T-cell (primary cell): ENCODE results near the gene EGFL6. TPM values are rescaled to one million over a fixed set of nuclear protein-coding genes. Genes with fewer than 3 reads are reported as not detected.

Experiments used
- ATAC-seq, 4 experiments: fragments of 200-7000 bp in 3 of 4; fragments of 150-1000 bp in 1 of 4; cut with Tn5 transposase; replicated peaks in 1 of 4; 1 replicate in 3 of 4; 2 replicates in 1 of 4; pipeline ENCODE4 v1.10.0; 2021; ENCODE audit warnings: moderate library complexity in 3 of 4, mild to moderate bottlenecking in 2 of 4, moderate number of reproducible peaks in 1 of 4
- CTCF ChIA-PET, 2 donors: fragments of 300-600 bp; sonication (Branson Sonifier 250); formaldehyde crosslinking; loops; one replicate each; lab custom pipeline; 2022; ENCODE audit warnings: antibody characterized with exemption in 2 of 2; lab: Charles Lee
- POLR2A ChIA-PET, 2 donors: fragments of 300-600 bp; sonication (Branson Sonifier 250); formaldehyde crosslinking; loops; one replicate each; lab custom pipeline; 2022; ENCODE audit warnings: antibody characterized with exemption in 2 of 2; lab: Charles Lee
- DNase-seq, 35 experiments: peaks; one replicate each; pipeline versions ENCODE4 v3.0.0 to v3.0.0-alpha.2; 2013 to 2023
- H3K27ac ChIP-seq: one replicate; pipeline ENCODE4 v1.5.1; 2013; ENCODE audit warnings: low read length
- H3K27me3 ChIP-seq, 2 experiments: replicated peaks in 1 of 2; 1 replicate in 1 of 2; 2 replicates in 1 of 2; pipeline versions ENCODE4 v1.6.1 to v1.7.0; 2013; ENCODE audit warnings: low read length in 1 of 2, mixed read lengths in 1 of 2; ENCODE audit not compliant: control insufficient read depth in 2 of 2, insufficient read depth in 2 of 2; ENCODE audit errors: extremely low read depth in 1 of 2
- H3K36me3 ChIP-seq, 2 donors: 1 replicate in 1 of 2; 2 replicates in 1 of 2; pipeline versions ENCODE4 v1.6.1 to v1.7.0; 2013; ENCODE audit warnings: low read length in 1 of 2; ENCODE audit not compliant: control insufficient read depth in 2 of 2, insufficient read depth in 1 of 2; ENCODE audit errors: extremely low read depth in 1 of 2
- H3K4me1 ChIP-seq, 2 experiments: 1 replicate in 1 of 2; 2 replicates in 1 of 2; pipeline versions ENCODE4 v1.6.1 to v1.7.0; 2013; ENCODE audit warnings: low read length in 2 of 2, mixed read lengths in 1 of 2; ENCODE audit not compliant: insufficient read depth in 2 of 2, control insufficient read depth in 1 of 2; ENCODE audit errors: extremely low read depth in 1 of 2
- H3K4me3 ChIP-seq, 2 donors: 1 replicate in 1 of 2; 2 replicates in 1 of 2; pipeline versions ENCODE4 v1.5.1 to v1.7.0; 2013; ENCODE audit warnings: mild to moderate bottlenecking in 2 of 2, low read length in 1 of 2, moderate library complexity in 1 of 2; ENCODE audit not compliant: control insufficient read depth in 1 of 2; ENCODE audit errors: extremely low read depth in 1 of 2
- H3K9me3 ChIP-seq: 2 replicates; pipeline ENCODE4 v1.7.0; 2013
- H3K27ac Mint-ChIP-seq, 2 donors: one replicate each; pipeline ENCODE4 v1.8.0; 2020 to 2021; ENCODE audit warnings: mild to moderate bottlenecking in 2 of 2, mixed read lengths in 2 of 2
- H3K27me3 Mint-ChIP-seq, 2 donors: one replicate each; pipeline ENCODE4 v1.8.0; 2021 to 2022; ENCODE audit warnings: mixed read lengths in 2 of 2
- H3K36me3 Mint-ChIP-seq: one replicate; pipeline ENCODE4 v1.8.0; 2021; ENCODE audit warnings: mixed read lengths
- H3K4me1 Mint-ChIP-seq, 3 donors: one replicate each; pipeline ENCODE4 v1.8.0; 2020 to 2022; ENCODE audit warnings: mixed read lengths in 3 of 3, mild to moderate bottlenecking in 1 of 3
- H3K4me3 Mint-ChIP-seq, 3 donors: one replicate each; pipeline ENCODE4 v1.8.0; 2020 to 2022; ENCODE audit warnings: mild to moderate bottlenecking in 3 of 3, mixed read lengths in 3 of 3, moderate library complexity in 3 of 3
- H3K9me3 Mint-ChIP-seq, 3 donors: one replicate each; pipeline ENCODE4 v1.8.0; 2020 to 2022; ENCODE audit warnings: mixed read lengths in 3 of 3
- whole genome bisulfite sequencing: methylation state at CpG from one replicate; pipeline ENCODE4 v1.1.5; 2013; ENCODE audit warnings: missing lambda C conversion rate; ENCODE audit not compliant: insufficient coverage; 5-methylcytosine and 5-hydroxymethylcytosine counted together
- total RNA-seq, 35 experiments: library from RNA in 6 of 35; stranded (reverse) in 6 of 35; fragments of 120-200 nt in 1 of 35; gene quantifications; one replicate each; pipeline versions ENCODE4 v1.2.1 to v1.2.4 and lab custom pipeline; 2013 to 2026

Gene EGFL6
- total RNA-seq, 5 donors from 2014 or later (not counting 1 experiment from before 2014, with no cell fraction given), result 0.09 to 0.26 TPM; not detected in 3

- H3K27me3 ChIP-seq, result no peaks in the 10 kb centered on the region
- Mint-ChIP-seq H3K27me3 (peaks cover 0 to 9% of the 10 kb centered on the region in 2 donors), H3K4me1 (peaks cover 25 to 32% (median 28%) of the 10 kb centered on the region in 3 donors), H3K9me3 (no peaks in the 10 kb centered on the region), H3K4me3 (peak overlapping the region in 1 of 3 donors; percentile 3), H3K27ac (peak overlapping the region; percentile 85 to 87), H3K36me3 (peaks cover 19% of the 10 kb centered on the region)
- ATAC-seq, result peak in 1 of 4 experiments; percentile 64
- peak overlapping the region; percentile 49 for H3K27ac ChIP-seq
- H3K4me3 ChIP-seq, result no peak overlapping the region
- CTCF ChIA-PET, result interaction anchor here (0.6 to 1.0 kb wide), 6 partner anchors 11 to 373 kb away, joined by 3 to 6 read pairs (median 4); no protein-coding TSS in a partner anchor
- peaks cover 0 to 23% of the 10 kb centered on the region in 2 donors for H3K36me3 ChIP-seq
- peaks cover 0 to 8% of the 10 kb centered on the region in 2 experiments for H3K4me1 ChIP-seq
- peak in 6 of 35 experiments; percentile 4 to 75 (median 13) for DNase-seq
- no peaks in the 10 kb centered on the region for H3K9me3 ChIP-seq
- POLR2A ChIA-PET, result no interaction called here
- no CpG with 5 or more reads among the region's 2 CpGs for WGBS
Measured at GRCh38 chrX:13658602-13659001, 89.2 kb downstream of the EGFL6 start.

GRCh38 chrX:13659063-13659462 is 89.7 kb downstream of the EGFL6 start:
- Histone ChIP-seq H3K4me1 (peaks cover 0 to 5% of the 10 kb centered on the region in 2 experiments), H3K27ac (peak overlapping the region; percentile 49), H3K9me3 (no peaks in the 10 kb centered on the region), H3K27me3 (no peaks in the 10 kb centered on the region), H3K36me3 (peaks cover 0 to 26% of the 10 kb centered on the region in 2 donors), H3K4me3 (no peak overlapping the region)
- ATAC-seq, result no peak
- Mint-ChIP-seq H3K36me3 (peaks cover 24% of the 10 kb centered on the region), H3K27ac (peak overlapping the region; percentile 85 to 87), H3K4me1 (peaks cover 22 to 32% (median 24%) of the 10 kb centered on the region in 3 donors), H3K9me3 (no peaks in the 10 kb centered on the region), H3K27me3 (peaks cover 0 to 9% of the 10 kb centered on the region in 2 donors), H3K4me3 (no peak overlapping the region)
- POLR2A ChIA-PET, result interaction anchor here in 1 of 2 donors (0.9 kb wide), 1 partner anchor 1675 kb away, joined by 3 read pairs; no protein-coding TSS in a partner anchor
- 50% methylated on average over 1 of the region's 6 CpGs for WGBS
- DNase-seq, result no peak
- CTCF ChIA-PET, result interaction anchor here (0.6 to 1.0 kb wide), 6 partner anchors 10 to 372 kb away, joined by 3 to 6 read pairs (median 4); no protein-coding TSS in a partner anchor

GRCh38 chrX:13661735-13662288 is 92.4 kb downstream of the EGFL6 start:
- peak in 1 of 4 experiments; percentile 22 for ATAC-seq
- Histone ChIP-seq H3K27me3 (no peaks in the 10 kb centered on the region), H3K9me3 (no peaks in the 10 kb centered on the region), H3K36me3 (peaks cover 0 to 27% of the 10 kb centered on the region in 2 donors), H3K4me1 (peaks cover 0 to 2% of the 10 kb centered on the region in 2 experiments), H3K4me3 (no peak overlapping the region), H3K27ac (no peak overlapping the region)
- peaks cover 9 to 19% (median 10%) of the 10 kb centered on the region in 3 donors for H3K4me1 Mint-ChIP-seq
- H3K27ac Mint-ChIP-seq, result peak overlapping the region; percentile 31 to 56
- peak overlapping the region in 1 of 3 donors; percentile 34 for H3K4me3 Mint-ChIP-seq
- CTCF ChIA-PET, result interaction anchor here (0.6 to 1.1 kb wide), 5 partner anchors 8 to 848 kb away, joined by 3 to 5 read pairs (median 3); no protein-coding TSS in a partner anchor
- peaks cover 0 to 3% of the 10 kb centered on the region in 2 donors for H3K27me3 Mint-ChIP-seq
- POLR2A ChIA-PET, result no interaction called here
- H3K36me3 Mint-ChIP-seq, result peaks cover 23% of the 10 kb centered on the region
- WGBS, result 100% methylated on average over 1 of the region's 6 CpGs
- no peaks in the 10 kb centered on the region for H3K9me3 Mint-ChIP-seq
- DNase-seq, result no peak

GRCh38 chrX:13662355-13662791 is 93.0 kb downstream of the EGFL6 start:
- H3K27me3 ChIP-seq, result no peaks in the 10 kb centered on the region
- Mint-ChIP-seq H3K27ac (peak overlapping the region; percentile 56 to 65), H3K36me3 (peaks cover 19% of the 10 kb centered on the region), H3K4me3 (peak overlapping the region in 1 of 3 donors; percentile 9), H3K4me1 (peaks cover 9 to 20% (median 10%) of the 10 kb centered on the region in 3 donors), H3K27me3 (peaks cover 0 to 3% of the 10 kb centered on the region in 2 donors), H3K9me3 (no peaks in the 10 kb centered on the region)
- H3K9me3 ChIP-seq, result no peaks in the 10 kb centered on the region
- H3K36me3 ChIP-seq, result peaks cover 0 to 27% of the 10 kb centered on the region in 2 donors
- no peak for ATAC-seq
- no peak overlapping the region for H3K27ac ChIP-seq
- CTCF ChIA-PET, result interaction anchor here (0.6 to 1.1 kb wide), 6 partner anchors 9 to 848 kb away, joined by 3 to 6 read pairs (median 3); no protein-coding TSS in a partner anchor
- no peak for DNase-seq
- 10% methylated on average over 2 of the region's 6 CpGs for WGBS
- H3K4me3 ChIP-seq, result no peak overlapping the region
- H3K4me1 ChIP-seq, result peaks cover 0 to 2% of the 10 kb centered on the region in 2 experiments
- POLR2A ChIA-PET, result interaction anchor here in 1 of 2 donors (0.6 to 0.8 kb wide), 2 partner anchors 26 to 28 kb away, joined by 3 read pairs; no protein-coding TSS in a partner anchor

- no peaks in the 10 kb centered on the region for H3K4me1 ChIP-seq
- no peak overlapping the region for H3K4me3 ChIP-seq
- H3K4me1 Mint-ChIP-seq, result peaks cover under 1 to 10% (median 4%) of the 10 kb centered on the region in 3 donors
- H3K36me3 ChIP-seq, result peaks cover 0 to 29% of the 10 kb centered on the region in 2 donors
- H3K27me3 Mint-ChIP-seq, result peaks cover 0 to 3% of the 10 kb centered on the region in 2 donors
- no CpG with 5 or more reads among the region's 3 CpGs for WGBS
- H3K4me3 Mint-ChIP-seq, result no peak overlapping the region
- ChIA-PET POLR2A (no interaction called here), CTCF (no interaction called here)
- no peaks in the 10 kb centered on the region for H3K9me3 Mint-ChIP-seq
- H3K27ac Mint-ChIP-seq, result no peak overlapping the region
- no peak overlapping the region for H3K27ac ChIP-seq
- H3K27me3 ChIP-seq, result no peaks in the 10 kb centered on the region
- ATAC-seq (no peak), DNase-seq (no peak)
- H3K36me3 Mint-ChIP-seq, result peaks cover 19% of the 10 kb centered on the region
- no peaks in the 10 kb centered on the region for H3K9me3 ChIP-seq
Measured at GRCh38 chrX:13664020-13664419, 94.6 kb downstream of the EGFL6 start.

- H3K27ac ChIP-seq, result no peak overlapping the region
- peaks cover 0 to 9% of the 10 kb centered on the region in 2 donors for H3K27me3 Mint-ChIP-seq
- no peaks in the 10 kb centered on the region for H3K27me3 ChIP-seq
- H3K4me3 ChIP-seq, result no peak overlapping the region
- peaks cover 19% of the 10 kb centered on the region for H3K36me3 Mint-ChIP-seq
- no peak overlapping the region for H3K4me3 Mint-ChIP-seq
- ATAC-seq (no peak), DNase-seq (no peak)
- ChIA-PET POLR2A (no interaction called here), CTCF (no interaction called here)
- peaks cover 0 to 27% of the 10 kb centered on the region in 2 donors for H3K36me3 ChIP-seq
- no peak overlapping the region for H3K27ac Mint-ChIP-seq
- H3K4me1 Mint-ChIP-seq, result peaks cover 0 to 14% (median 4%) of the 10 kb centered on the region in 3 donors
- H3K9me3 ChIP-seq, result no peaks in the 10 kb centered on the region
- H3K9me3 Mint-ChIP-seq, result no peaks in the 10 kb centered on the region
- WGBS, result no CpG with 5 or more reads among the region's 3 CpGs
- peaks cover 0 to 5% of the 10 kb centered on the region in 2 experiments for H3K4me1 ChIP-seq
Measured at GRCh38 chrX:13666836-13667235, 97.4 kb downstream of the EGFL6 start.
